ENCODE measurements around the gene TMEM208.

DNA sequence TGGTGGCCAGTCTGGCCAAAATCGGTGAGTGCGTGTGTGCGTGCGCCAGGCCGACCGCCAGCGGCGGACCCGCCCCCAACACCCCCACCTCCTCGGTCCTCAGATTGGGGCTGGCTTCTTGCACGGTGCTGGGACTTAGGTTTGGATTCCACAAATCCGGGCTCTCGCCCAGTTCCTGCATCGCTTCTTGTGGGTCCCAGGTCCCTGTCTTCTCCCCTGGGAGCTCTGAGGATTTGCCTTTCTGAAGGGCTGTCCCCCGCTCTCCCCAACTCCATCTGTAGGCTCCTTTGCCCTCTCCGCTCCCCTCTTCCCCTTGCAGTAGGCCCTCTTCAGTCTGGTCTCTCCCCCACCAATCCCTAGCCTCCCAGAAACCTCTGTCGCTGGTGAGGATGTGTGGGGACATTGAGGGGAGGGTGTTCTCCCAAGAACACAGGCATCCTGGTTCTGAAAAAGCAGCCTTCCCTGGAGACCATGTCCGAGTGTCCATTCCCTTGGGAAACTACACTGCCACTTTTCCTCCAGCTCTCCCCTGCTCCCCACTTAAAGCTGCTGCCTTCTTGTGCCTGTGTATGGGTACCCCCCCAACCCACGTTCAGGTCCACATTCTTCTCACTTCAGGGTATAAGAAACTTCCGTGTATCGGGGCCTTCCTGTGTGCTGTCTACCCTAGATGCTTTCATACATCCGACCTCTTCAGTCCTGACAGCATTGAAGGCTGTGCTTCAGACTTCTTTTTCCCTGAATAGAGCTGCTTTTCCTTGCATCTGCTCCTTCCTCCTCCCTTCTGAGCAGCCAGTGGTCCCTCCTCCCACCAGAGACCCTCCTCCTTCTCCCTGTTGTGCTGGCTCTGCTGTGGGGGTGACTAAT, 22.5 kb downstream of the TMEM208 start:
- TF ChIP-seq ZNF30 (CRISPR knock-in tag; IDR thresholded peaks at IDR 0.05) (no peak), ZBTB20 (CRISPR knock-in tag; IDR thresholded peaks at IDR 0.05; ENCODE audit: borderline replicate concordance, low read depth) (no peak; the same call in 1 of the 2 replicates), ZBTB10 (CRISPR knock-in tag; IDR thresholded peaks at IDR 0.05; ENCODE audit: borderline replicate concordance) (no peak), NFYB (CRISPR knock-in tag; IDR thresholded peaks at IDR 0.05) (no peak), YY1 (IDR thresholded peaks at IDR 0.05; ENCODE audit: insufficient read depth, insufficient replicate concordance, low read depth, low read length) (no peak), ZBTB21 (CRISPR knock-in tag; IDR thresholded peaks at IDR 0.05) (no peak), ZNF644 (CRISPR knock-in tag; IDR thresholded peaks at IDR 0.05; ENCODE audit: low read depth) (no peak), NFIC (IDR thresholded peaks at IDR 0.05; ENCODE audit: low read length) (no peak)

Measured in HepG2 (cell line).